Body of pancreas (tissue), 4 donors: ENCODE results near the gene SHBG. TPM values are rescaled to one million over a fixed set of nuclear protein-coding genes. Genes with fewer than 3 reads are reported as not detected.
A peak's percentile ranks its signal among the peaks of the same experiment; 100 is the strongest.

Source experiments
- ATAC-seq: fragments of 150-250 bp; one replicate; pipeline ENCODE4 v1.9.1; 2016
- DNase-seq, 4 donors: peaks; one replicate each; pipeline ENCODE4 v3.0.0-alpha.2; 2019
- H3K27ac ChIP-seq, 4 donors: fragments of 200-600 bp; sonication (generic); 1 replicate in 3 of 4; 2 replicates in 1 of 4; pipeline versions ENCODE4 v1.5.1 to v1.6.1; 2016 to 2019; ENCODE audit warnings: mild to moderate bottlenecking in 1 of 4, mixed read lengths in 1 of 4, moderate library complexity in 1 of 4
- H3K27me3 ChIP-seq, 2 donors: fragments of 200-600 bp; sonication (generic); one replicate each; pipeline ENCODE4 v1.6.0; 2016; ENCODE audit warnings: mild to moderate bottlenecking in 1 of 2
- H3K36me3 ChIP-seq, 2 donors: fragments of 200-600 bp; sonication (generic); replicated peaks in 1 of 2; 2 replicates each; pipeline ENCODE4 v1.5.1; 2016; ENCODE audit warnings: low read depth in 2 of 2; ENCODE audit not compliant: insufficient read depth in 1 of 2
- H3K4me1 ChIP-seq: fragments of 200-600 bp; sonication (generic); one replicate; pipeline ENCODE4 v1.6.0; 2016
- H3K4me3 ChIP-seq, 2 donors: fragments of 200-600 bp; sonication (generic); 1 replicate in 1 of 2; 2 replicates in 1 of 2; pipeline ENCODE4 v1.5.1; 2016 to 2019
- H3K9me3 ChIP-seq, 3 donors: fragments of 200-600 bp; sonication (generic); 1 replicate in 2 of 3; 2 replicates in 1 of 3; pipeline ENCODE4 v1.5.1; 2016
- POLR2A ChIP-seq, 3 donors: fragments of 450-650 bp; IDR thresholded peaks; one replicate each; pipeline ENCODE4 v1.6.1; 2016; ENCODE audit warnings: antibody characterized with exemption in 3 of 3, mild to moderate bottlenecking in 2 of 3
- WGBS, 2 donors: methylation state at CpG; one replicate each; pipeline ENCODE4 v1.1.5; 2017; 5-methylcytosine and 5-hydroxymethylcytosine counted together
- intact Hi-C: fragments of 100-400 bp; cut with DNase I; formaldehyde crosslinking; loops from one replicate; pipeline ENCODE4 v1.15.1; 2023
- total RNA-seq, 2 donors: library from RNA; depleted of rRNA; stranded (reverse); fragments of >200 nt; gene quantifications; one replicate each; pipeline ENCODE4 v1.1.0, GENCODE V29; 2016
- TF ChIP-seq, protein P1 (sequence below), 7 experiments: fragments of 450-650 bp in 4 of 7; fragments of 200-600 bp in 3 of 7; sonication (generic) in 3 of 7; IDR thresholded peaks; one replicate each; pipeline ENCODE4 v1.5.1; 2016 to 2019; ENCODE audit warnings: antibody characterized with exemption in 7 of 7

The SHBG gene
- total RNA-seq, 2 donors from 2014 or later = not detected

DNA sequence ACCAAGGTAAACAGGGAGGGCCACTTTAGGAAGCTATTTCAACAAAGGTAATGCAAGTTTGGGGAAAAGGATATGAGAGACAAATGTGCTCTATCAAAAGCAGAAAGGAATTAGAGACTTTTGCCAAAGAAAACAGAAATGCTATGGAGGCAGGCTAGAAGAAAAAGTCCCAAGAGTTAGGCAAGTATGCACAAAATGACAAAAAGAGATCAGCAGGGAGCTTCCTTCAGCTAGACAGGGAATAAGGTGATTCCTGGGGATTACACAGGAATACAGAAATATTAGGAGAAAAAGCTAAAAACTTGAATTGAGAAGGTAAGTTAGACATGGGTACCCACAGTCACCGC, 17.7 kb upstream of the SHBG start:
- H3K27me3 ChIP-seq = no peaks in the 10 kb centered on the region
- intact Hi-C loops = no loop called here
- no peaks in the 10 kb centered on the region for H3K9me3 ChIP-seq
- H3K4me3 ChIP-seq = no peak overlapping the region
- H3K27ac ChIP-seq = no peak overlapping the region
- no peaks in the 10 kb centered on the region for H3K36me3 ChIP-seq
- TF ChIP-seq POLR2A (IDR thresholded peaks at IDR 0.05) = no peak
- TF ChIP-seq, protein P1, sequence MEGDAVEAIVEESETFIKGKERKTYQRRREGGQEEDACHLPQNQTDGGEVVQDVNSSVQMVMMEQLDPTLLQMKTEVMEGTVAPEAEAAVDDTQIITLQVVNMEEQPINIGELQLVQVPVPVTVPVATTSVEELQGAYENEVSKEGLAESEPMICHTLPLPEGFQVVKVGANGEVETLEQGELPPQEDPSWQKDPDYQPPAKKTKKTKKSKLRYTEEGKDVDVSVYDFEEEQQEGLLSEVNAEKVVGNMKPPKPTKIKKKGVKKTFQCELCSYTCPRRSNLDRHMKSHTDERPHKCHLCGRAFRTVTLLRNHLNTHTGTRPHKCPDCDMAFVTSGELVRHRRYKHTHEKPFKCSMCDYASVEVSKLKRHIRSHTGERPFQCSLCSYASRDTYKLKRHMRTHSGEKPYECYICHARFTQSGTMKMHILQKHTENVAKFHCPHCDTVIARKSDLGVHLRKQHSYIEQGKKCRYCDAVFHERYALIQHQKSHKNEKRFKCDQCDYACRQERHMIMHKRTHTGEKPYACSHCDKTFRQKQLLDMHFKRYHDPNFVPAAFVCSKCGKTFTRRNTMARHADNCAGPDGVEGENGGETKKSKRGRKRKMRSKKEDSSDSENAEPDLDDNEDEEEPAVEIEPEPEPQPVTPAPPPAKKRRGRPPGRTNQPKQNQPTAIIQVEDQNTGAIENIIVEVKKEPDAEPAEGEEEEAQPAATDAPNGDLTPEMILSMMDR (IDR thresholded peaks at IDR 0.05) = no peak
- no peak for ATAC-seq
- H3K4me1 ChIP-seq = peaks cover 34% of the 10 kb centered on the region
- DNase-seq = no peak
- 91 to 92% methylated on average over 1 of the region's 1 CpG for WGBS, 2 donors

DNA sequence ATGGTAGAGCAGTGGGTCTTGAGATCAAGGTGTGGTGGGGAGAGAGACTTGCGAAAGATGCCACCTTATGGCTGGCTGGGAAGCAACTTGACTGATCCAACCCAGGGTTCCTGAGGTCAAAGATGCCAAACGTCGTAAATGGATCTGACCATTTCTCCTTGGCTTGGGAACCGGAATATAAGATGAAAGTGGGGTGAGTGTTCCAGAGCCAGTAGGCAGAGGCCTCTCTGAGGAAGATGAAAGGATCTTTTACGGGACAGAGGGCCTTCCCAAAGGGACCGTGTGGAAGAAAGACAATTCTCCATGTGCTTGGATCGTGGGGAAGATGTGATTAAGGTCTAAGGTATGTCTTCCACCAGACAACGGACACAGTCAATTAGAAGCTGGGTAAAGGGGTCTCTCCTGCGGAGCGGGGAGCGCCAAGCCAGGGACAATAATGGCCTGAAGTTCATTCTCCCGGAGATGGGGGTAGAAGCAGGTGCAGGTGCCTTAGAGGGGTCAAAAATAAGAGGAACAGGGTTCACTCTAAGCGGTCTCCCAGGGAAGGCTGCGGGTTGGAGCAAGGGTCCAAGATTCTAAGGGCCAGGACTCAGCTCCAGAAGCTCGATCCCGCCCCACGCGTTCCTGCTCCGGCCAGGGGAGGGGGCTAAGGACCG, 16.0 kb upstream of the SHBG start:
- DNase-seq (no peak), ATAC-seq (no peak)
- Histone ChIP-seq H3K4me3 (peak overlapping the region; percentile 13 to 33), H3K4me1 (peaks cover 34% of the 10 kb centered on the region), H3K36me3 (no peaks in the 10 kb centered on the region), H3K27ac (peak overlapping the region; percentile 79 to 95 (median 90)), H3K27me3 (no peaks in the 10 kb centered on the region), H3K9me3 (no peaks in the 10 kb centered on the region)
- WGBS, 2 donors = 4 to 10% methylated on average over 12 to 20 of the region's 20 CpGs
- no peak for TF ChIP-seq POLR2A (IDR thresholded peaks at IDR 0.05)
- TF ChIP-seq, protein P1 (IDR thresholded peaks at IDR 0.05) = peak in 1 of 7 experiments; percentile 14
- intact Hi-C loops = no loop called here

DNA sequence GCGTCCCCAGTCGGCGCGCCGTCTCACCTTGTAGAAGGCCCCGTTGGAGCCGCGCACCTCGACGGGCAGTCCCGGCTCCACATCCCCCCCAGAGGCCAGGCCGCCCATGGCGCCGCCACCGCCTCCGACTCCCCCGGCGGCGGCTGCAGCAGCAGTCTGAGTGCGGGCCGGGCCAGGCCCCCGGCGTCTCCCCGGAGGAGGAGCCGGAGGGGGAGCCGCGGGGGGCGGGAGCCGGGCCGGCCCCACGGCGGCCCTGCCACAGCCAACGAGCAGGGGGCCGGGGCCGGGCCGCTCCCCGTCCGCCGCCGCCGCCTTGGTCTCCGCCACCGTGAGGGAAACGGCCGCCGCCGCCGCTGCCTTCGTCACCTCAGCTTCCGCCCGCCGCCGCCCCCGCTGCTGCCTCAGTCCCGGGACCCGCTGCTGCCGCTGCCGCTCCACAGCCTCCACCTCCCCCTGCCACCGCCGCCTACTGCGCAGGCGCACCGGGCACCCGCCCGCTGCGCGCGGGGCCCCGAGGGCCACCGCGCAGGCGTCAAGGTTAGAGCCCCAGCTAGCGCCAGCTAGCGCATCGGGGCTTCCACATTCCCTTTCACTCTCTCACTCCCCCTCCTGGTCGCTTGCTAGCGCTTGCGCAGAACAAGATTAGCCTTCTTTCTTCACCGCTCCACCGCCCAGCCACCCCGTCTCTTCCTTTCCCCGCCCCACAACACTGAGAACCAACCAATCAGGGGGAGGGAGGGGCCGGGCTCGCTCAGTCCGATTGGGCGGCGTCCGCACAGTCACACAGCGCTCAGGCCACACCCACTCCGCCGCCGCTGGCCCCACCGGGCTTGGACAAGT, 15.3 kb upstream of the SHBG start, which contains the start of gene FXR2:
FXR2 (minus strand) TSS at position 473 of the 840 bp plus-strand sequence; CDS start at position 108, 365 bp downstream.
- DNase-seq (peak; percentile 100), ATAC-seq (peak; percentile 94)
- intact Hi-C loops = no loop called here
- H3K9me3 ChIP-seq = no peaks in the 10 kb centered on the region
- WGBS, 2 donors = 0% methylated on average over 18 to 79 of the region's 93 CpGs
- H3K27ac ChIP-seq = peak within 1 kb of the TSS; percentile 87 to 95 (median 92)
- no peaks in the 10 kb centered on the region for H3K27me3 ChIP-seq
- H3K4me1 ChIP-seq = peaks cover 34% of the 10 kb centered on the region
- no peaks in the 10 kb centered on the region for H3K36me3 ChIP-seq
- TF ChIP-seq, protein P1 (IDR thresholded peaks at IDR 0.05) = peak; percentile 41 to 95 (median 86)
- TF ChIP-seq POLR2A (IDR thresholded peaks at IDR 0.05) = peak; percentile 46 to 73 (median 69)
- peak within 1 kb of the TSS; percentile 13 to 33 for H3K4me3 ChIP-seq

DNA sequence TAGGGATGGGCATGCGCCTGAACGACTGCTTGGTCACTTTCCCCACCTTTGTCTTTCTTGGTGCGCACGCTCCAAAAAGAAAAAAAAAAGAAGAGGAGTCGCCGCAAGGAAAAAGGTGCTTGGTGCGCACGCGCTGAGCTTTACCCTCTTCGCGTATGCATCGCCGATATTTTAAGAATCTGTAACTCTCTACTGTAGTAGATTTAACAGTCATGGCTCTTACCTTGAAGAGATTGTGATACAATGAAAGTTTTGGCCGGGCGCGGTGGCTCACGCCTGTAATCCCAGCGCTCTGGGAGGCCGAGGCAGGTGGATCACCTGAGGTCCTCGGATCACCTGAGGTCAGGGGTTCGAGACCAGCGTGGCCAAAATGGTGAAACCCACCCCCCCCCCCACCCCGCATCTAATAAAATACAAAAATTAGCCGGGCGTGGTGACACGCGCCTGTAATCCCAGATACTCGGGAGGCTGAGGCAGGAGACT, 14.6 kb upstream of the SHBG start:
- ATAC-seq = no peak
- intact Hi-C loops = no loop called here
- Histone ChIP-seq H3K4me3 (peak overlapping the region in 1 of 2 donors; percentile 14), H3K27ac (peak overlapping the region; percentile 87 to 95 (median 92)), H3K27me3 (no peaks in the 10 kb centered on the region), H3K36me3 (no peaks in the 10 kb centered on the region), H3K9me3 (no peaks in the 10 kb centered on the region), H3K4me1 (peaks cover 34% of the 10 kb centered on the region)
- DNase-seq = no peak
- TF ChIP-seq POLR2A (IDR thresholded peaks at IDR 0.05) = peak in 1 of 3 donors; percentile 28
- TF ChIP-seq, protein P1 (IDR thresholded peaks at IDR 0.05) = no peak
- 4 to 5% methylated on average over 27 of the region's 28 CpGs for WGBS, 2 donors
